ENCODE results near the gene KRTAP3-2.

The KRTAP3-2 gene

DNA sequence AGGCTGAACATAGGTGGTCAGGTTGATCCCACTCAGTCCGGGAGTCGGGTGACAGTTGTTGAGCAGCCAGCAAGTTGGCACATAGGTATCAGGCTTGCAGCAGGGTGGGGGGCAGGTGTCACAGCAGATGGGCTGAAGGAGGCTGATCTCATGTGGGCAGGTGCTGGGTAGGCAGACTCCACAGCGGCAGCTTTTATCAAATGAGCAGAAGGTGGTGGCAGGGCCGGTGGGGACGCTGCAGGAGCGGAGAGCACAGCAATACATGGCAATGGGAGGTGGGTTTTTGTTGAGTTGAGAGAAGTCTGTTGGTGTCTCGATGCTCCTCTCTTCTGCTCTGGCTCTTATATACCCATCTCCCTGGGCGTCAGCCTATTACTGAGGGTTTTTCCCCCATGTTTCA lies 9.1 kb upstream of the KRTAP3-2 start, which contains the start of gene KRTAP3-1:
KRTAP3-1 (minus strand) TSS at position 318 of the 400 bp plus-strand sequence; CDS start at position 264, 54 bp downstream.
- Histone ChIP-seq H3K79me1 (ENCODE audit: low read length) (no peaks in the 10 kb centered on the region), H2BK5ac (ENCODE audit: low read length) (no peak within 1 kb of the TSS), H3K79me2 (ENCODE audit: control insufficient read depth, insufficient read depth, low read length) (no peaks in the 10 kb centered on the region), H3K4me2 (ENCODE audit: low read length) (no peak within 1 kb of the TSS), H3K4me1 (ENCODE audit: control insufficient read depth, low read depth, low read length) (no peaks in the 10 kb centered on the region), H3K27me3 (ENCODE audit: insufficient read depth, low read length, poor library complexity) (no peaks in the 10 kb centered on the region), H3K18ac (ENCODE audit: low read length) (no peak within 1 kb of the TSS), H3K36me3 (ENCODE audit: control insufficient read depth, insufficient read depth, low read length) (no peaks in the 10 kb centered on the region), H2BK15ac (replicated peaks; ENCODE audit: low read depth) (no peak within 1 kb of the TSS), H2BK120ac (ENCODE audit: low read depth, low read length) (no peak within 1 kb of the TSS), H3K4ac (ENCODE audit: low read depth, low read length) (no peak within 1 kb of the TSS), H4K8ac (ENCODE audit: low read depth, low read length) (no peak within 1 kb of the TSS), H3K9ac (ENCODE audit: low read length) (no peak within 1 kb of the TSS), H3K23ac (ENCODE audit: low read length) (no peak within 1 kb of the TSS), H2AK5ac (ENCODE audit: low read length) (no peak within 1 kb of the TSS), H3K56ac (ENCODE audit: low read length) (no peak within 1 kb of the TSS), H4K5ac (ENCODE audit: low read length) (no peak within 1 kb of the TSS), H3K27ac (ENCODE audit: low read depth, low read length) (no peak within 1 kb of the TSS), H3K4me3 (ENCODE audit: low read length) (no peak within 1 kb of the TSS)
- no CpG with 5 or more reads among the region's 8 CpGs for WGBS (ENCODE audit: extremely low coverage, insufficient coverage, low lambda C conversion rate)
- no peak for DNase-seq

DNA sequence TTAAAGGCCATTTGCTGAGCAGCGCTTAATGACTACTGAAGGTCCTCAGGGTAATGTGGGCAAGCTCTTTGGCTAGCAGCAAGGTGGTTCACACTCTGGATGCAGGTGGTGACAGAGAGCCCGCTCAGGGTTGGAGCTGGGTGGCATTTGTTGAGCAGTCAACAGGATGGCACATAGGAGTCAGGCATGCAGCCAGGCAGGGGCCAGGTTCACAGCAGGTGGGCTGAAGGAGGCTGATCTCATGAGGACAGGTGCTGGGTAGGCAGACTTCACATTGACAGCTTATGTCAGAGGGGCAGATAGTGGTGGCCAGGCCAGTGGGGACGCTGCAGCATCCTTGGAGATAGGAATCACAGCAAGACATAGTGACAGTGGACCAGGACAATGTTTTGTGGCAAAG lies 4.7 kb upstream of the KRTAP3-2 start:
- no peak for DNase-seq
- Histone ChIP-seq H3K4me2 (ENCODE audit: low read length) (no peak overlapping the region), H3K27ac (ENCODE audit: low read depth, low read length) (no peak overlapping the region), H2BK15ac (replicated peaks; ENCODE audit: low read depth) (no peak overlapping the region), H3K18ac (ENCODE audit: low read length) (no peak overlapping the region), H2AK5ac (ENCODE audit: low read length) (no peak overlapping the region), H4K8ac (ENCODE audit: low read depth, low read length) (no peak overlapping the region), H3K79me1 (ENCODE audit: low read length) (no peaks in the 10 kb centered on the region), H3K4ac (ENCODE audit: low read depth, low read length) (no peak overlapping the region), H2BK5ac (ENCODE audit: low read length) (no peak overlapping the region), H3K4me1 (ENCODE audit: control insufficient read depth, low read depth, low read length) (no peaks in the 10 kb centered on the region), H4K5ac (ENCODE audit: low read length) (no peak overlapping the region), H3K23ac (ENCODE audit: low read length) (no peak overlapping the region), H3K79me2 (ENCODE audit: control insufficient read depth, insufficient read depth, low read length) (no peaks in the 10 kb centered on the region), H3K27me3 (ENCODE audit: insufficient read depth, low read length, poor library complexity) (no peaks in the 10 kb centered on the region), H3K4me3 (ENCODE audit: low read length) (no peak overlapping the region), H2BK120ac (ENCODE audit: low read depth, low read length) (no peak overlapping the region), H3K36me3 (ENCODE audit: control insufficient read depth, insufficient read depth, low read length) (no peaks in the 10 kb centered on the region), H3K56ac (ENCODE audit: low read length) (no peak overlapping the region), H3K9ac (ENCODE audit: low read length) (no peak overlapping the region)
- WGBS (ENCODE audit: extremely low coverage, insufficient coverage, low lambda C conversion rate) = no CpG with 5 or more reads among the region's 3 CpGs

DNA sequence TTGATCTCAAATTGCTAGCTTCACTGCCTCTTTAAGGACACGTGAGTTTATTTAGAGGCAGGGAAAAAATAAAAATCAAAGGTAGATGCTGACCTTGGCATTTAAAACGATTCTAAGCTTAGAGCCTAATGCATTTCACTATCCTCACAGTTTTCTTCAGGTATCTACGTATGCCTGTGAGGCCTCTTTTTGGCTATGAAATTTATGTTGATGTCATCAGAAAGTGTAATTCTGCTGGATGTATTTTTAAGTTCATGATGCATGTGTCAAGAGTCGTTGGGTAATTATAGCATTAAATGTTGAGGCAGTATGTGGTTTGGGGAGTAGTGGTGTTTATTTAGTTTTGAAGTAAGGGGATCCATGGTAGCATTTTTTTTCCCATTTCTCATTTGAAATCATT lies 4.2 kb upstream of the KRTAP3-2 start:
- Histone ChIP-seq H3K18ac (ENCODE audit: low read length) (no peak overlapping the region), H3K4me2 (ENCODE audit: low read length) (no peak overlapping the region), H2BK15ac (replicated peaks; ENCODE audit: low read depth) (no peak overlapping the region), H2BK120ac (ENCODE audit: low read depth, low read length) (no peak overlapping the region), H3K36me3 (ENCODE audit: control insufficient read depth, insufficient read depth, low read length) (no peaks in the 10 kb centered on the region), H3K27ac (ENCODE audit: low read depth, low read length) (no peak overlapping the region), H4K5ac (ENCODE audit: low read length) (no peak overlapping the region), H2BK5ac (ENCODE audit: low read length) (no peak overlapping the region), H3K56ac (ENCODE audit: low read length) (no peak overlapping the region), H3K27me3 (ENCODE audit: insufficient read depth, low read length, poor library complexity) (no peaks in the 10 kb centered on the region), H3K9ac (ENCODE audit: low read length) (no peak overlapping the region), H3K4me3 (ENCODE audit: low read length) (no peak overlapping the region), H3K79me2 (ENCODE audit: control insufficient read depth, insufficient read depth, low read length) (no peaks in the 10 kb centered on the region), H2AK5ac (ENCODE audit: low read length) (no peak overlapping the region), H3K23ac (ENCODE audit: low read length) (no peak overlapping the region), H3K4ac (ENCODE audit: low read depth, low read length) (no peak overlapping the region), H3K4me1 (ENCODE audit: control insufficient read depth, low read depth, low read length) (no peaks in the 10 kb centered on the region), H4K8ac (ENCODE audit: low read depth, low read length) (no peak overlapping the region), H3K79me1 (ENCODE audit: low read length) (no peaks in the 10 kb centered on the region)
- DNase-seq = no peak
- WGBS (ENCODE audit: extremely low coverage, insufficient coverage, low lambda C conversion rate) = 100% methylated on average over 1 of the region's 4 CpGs

DNA sequence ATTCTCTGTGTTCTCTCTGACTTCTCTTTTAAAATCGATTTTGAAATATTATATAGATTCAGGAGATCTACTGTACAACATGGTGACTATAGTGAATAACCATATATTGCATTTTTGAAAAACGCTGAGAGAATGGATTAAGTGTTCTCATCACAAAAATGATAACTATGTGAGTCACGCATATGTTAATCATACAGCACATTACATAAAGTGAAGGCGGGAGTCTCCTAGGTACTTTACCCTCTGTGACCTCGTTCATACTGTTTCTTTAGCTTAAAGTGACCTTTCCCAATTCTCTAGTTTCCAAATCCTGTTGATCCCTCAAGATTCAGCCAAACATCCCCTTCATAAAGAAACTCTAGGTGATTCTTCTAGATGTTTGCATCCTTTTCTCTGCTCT lies 3.1 kb upstream of the KRTAP3-2 start:
- H3K4ac ChIP-seq (ENCODE audit: low read depth, low read length) = no peak overlapping the region
- no peak overlapping the region for H2BK15ac ChIP-seq (replicated peaks; ENCODE audit: low read depth)
- DNase-seq = no peak
- H2AK5ac ChIP-seq (ENCODE audit: low read length) = no peak overlapping the region
- H3K56ac ChIP-seq (ENCODE audit: low read length) = no peak overlapping the region
- H3K36me3 ChIP-seq (ENCODE audit: control insufficient read depth, insufficient read depth, low read length) = no peaks in the 10 kb centered on the region
- WGBS (ENCODE audit: extremely low coverage, insufficient coverage, low lambda C conversion rate) = no CpG with 5 or more reads among the region's 5 CpGs
- H3K18ac ChIP-seq (ENCODE audit: low read length) = no peak overlapping the region
- no peak overlapping the region for H2BK5ac ChIP-seq (ENCODE audit: low read length)
- H3K27ac ChIP-seq (ENCODE audit: low read depth, low read length) = no peak overlapping the region
- no peak overlapping the region for H3K4me3 ChIP-seq (ENCODE audit: low read length)
- H4K5ac ChIP-seq (ENCODE audit: low read length) = no peak overlapping the region
- H4K8ac ChIP-seq (ENCODE audit: low read depth, low read length) = no peak overlapping the region
- H3K9ac ChIP-seq (ENCODE audit: low read length) = no peak overlapping the region
- no peaks in the 10 kb centered on the region for H3K79me1 ChIP-seq (ENCODE audit: low read length)
- no peaks in the 10 kb centered on the region for H3K27me3 ChIP-seq (ENCODE audit: insufficient read depth, low read length, poor library complexity)
- H3K4me2 ChIP-seq (ENCODE audit: low read length) = no peak overlapping the region
- H3K4me1 ChIP-seq (ENCODE audit: control insufficient read depth, low read depth, low read length) = no peaks in the 10 kb centered on the region
- no peak overlapping the region for H3K23ac ChIP-seq (ENCODE audit: low read length)
- H2BK120ac ChIP-seq (ENCODE audit: low read depth, low read length) = no peak overlapping the region
- no peaks in the 10 kb centered on the region for H3K79me2 ChIP-seq (ENCODE audit: control insufficient read depth, insufficient read depth, low read length)

DNA sequence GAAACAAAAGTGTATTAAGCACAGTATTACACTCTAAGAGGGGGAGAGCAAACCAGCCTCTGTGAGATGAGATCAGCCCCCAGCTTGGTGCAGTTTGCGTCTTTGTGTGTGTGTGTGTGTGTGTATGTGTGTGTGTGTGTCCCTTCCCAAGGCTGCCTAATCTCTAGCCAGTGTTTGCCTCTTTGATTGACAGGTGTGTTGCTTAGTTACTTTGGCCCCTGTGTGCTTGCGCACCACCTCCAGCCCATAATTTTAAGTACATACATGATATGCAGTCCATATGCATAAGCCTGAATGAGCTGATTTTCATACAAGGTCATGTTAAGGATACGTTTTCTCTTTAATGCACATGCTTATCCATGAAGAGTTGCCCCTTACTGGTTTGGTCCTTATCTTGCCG lies 2.1 kb upstream of the KRTAP3-2 start:
- no peak overlapping the region for H3K56ac ChIP-seq (ENCODE audit: low read length)
- no peak overlapping the region for H3K4me2 ChIP-seq (ENCODE audit: low read length)
- no CpG with 5 or more reads among the region's 4 CpGs for WGBS (ENCODE audit: extremely low coverage, insufficient coverage, low lambda C conversion rate)
- no peak overlapping the region for H3K4me3 ChIP-seq (ENCODE audit: low read length)
- DNase-seq = no peak
- H3K23ac ChIP-seq (ENCODE audit: low read length) = no peak overlapping the region
- no peak overlapping the region for H2BK5ac ChIP-seq (ENCODE audit: low read length)
- H3K27ac ChIP-seq (ENCODE audit: low read depth, low read length) = no peak overlapping the region
- H3K27me3 ChIP-seq (ENCODE audit: insufficient read depth, low read length, poor library complexity) = no peaks in the 10 kb centered on the region
- no peak overlapping the region for H3K18ac ChIP-seq (ENCODE audit: low read length)
- H3K79me1 ChIP-seq (ENCODE audit: low read length) = no peaks in the 10 kb centered on the region
- no peak overlapping the region for H3K9ac ChIP-seq (ENCODE audit: low read length)
- no peak overlapping the region for H2AK5ac ChIP-seq (ENCODE audit: low read length)
- no peak overlapping the region for H2BK120ac ChIP-seq (ENCODE audit: low read depth, low read length)
- no peak overlapping the region for H3K4ac ChIP-seq (ENCODE audit: low read depth, low read length)
- H4K5ac ChIP-seq (ENCODE audit: low read length) = no peak overlapping the region
- no peaks in the 10 kb centered on the region for H3K79me2 ChIP-seq (ENCODE audit: control insufficient read depth, insufficient read depth, low read length)
- H3K36me3 ChIP-seq (ENCODE audit: control insufficient read depth, insufficient read depth, low read length) = no peaks in the 10 kb centered on the region
- H2BK15ac ChIP-seq (replicated peaks; ENCODE audit: low read depth) = no peak overlapping the region
- H4K8ac ChIP-seq (ENCODE audit: low read depth, low read length) = no peak overlapping the region
- no peaks in the 10 kb centered on the region for H3K4me1 ChIP-seq (ENCODE audit: control insufficient read depth, low read depth, low read length)

DNA sequence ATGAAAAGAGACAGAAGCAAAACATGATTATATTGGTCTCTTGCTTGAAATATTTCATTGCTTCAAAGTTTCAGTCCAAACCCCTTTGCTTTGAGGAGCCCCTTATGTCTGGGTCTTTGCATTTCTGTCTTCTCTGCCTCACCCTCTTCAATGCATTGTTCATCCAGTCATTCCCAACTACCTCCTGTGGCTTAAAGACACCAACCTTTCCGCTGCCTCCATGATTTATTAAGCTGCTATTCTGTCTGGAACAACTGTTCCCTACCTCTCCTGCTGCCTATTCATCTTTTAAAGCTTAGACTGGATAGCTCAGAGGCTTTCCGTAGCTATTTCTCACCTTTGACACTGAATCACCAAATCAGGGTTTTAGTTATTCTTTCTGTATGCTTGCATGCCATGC lies 2.3 kb downstream of the KRTAP3-2 start:
- Histone ChIP-seq H3K4me2 (ENCODE audit: low read length) (no peak overlapping the region), H2BK120ac (ENCODE audit: low read depth, low read length) (no peak overlapping the region), H2AK5ac (ENCODE audit: low read length) (no peak overlapping the region), H3K4me1 (ENCODE audit: control insufficient read depth, low read depth, low read length) (no peaks in the 10 kb centered on the region), H3K4me3 (ENCODE audit: low read length) (no peak overlapping the region), H3K4ac (ENCODE audit: low read depth, low read length) (no peak overlapping the region), H2BK15ac (replicated peaks; ENCODE audit: low read depth) (no peak overlapping the region), H3K27me3 (ENCODE audit: insufficient read depth, low read length, poor library complexity) (no peaks in the 10 kb centered on the region), H3K56ac (ENCODE audit: low read length) (no peak overlapping the region), H3K27ac (ENCODE audit: low read depth, low read length) (no peak overlapping the region), H3K18ac (ENCODE audit: low read length) (no peak overlapping the region), H2BK5ac (ENCODE audit: low read length) (no peak overlapping the region), H3K36me3 (ENCODE audit: control insufficient read depth, insufficient read depth, low read length) (no peaks in the 10 kb centered on the region), H4K8ac (ENCODE audit: low read depth, low read length) (no peak overlapping the region), H3K9ac (ENCODE audit: low read length) (no peak overlapping the region), H3K79me1 (ENCODE audit: low read length) (no peaks in the 10 kb centered on the region), H4K5ac (ENCODE audit: low read length) (no peak overlapping the region), H3K23ac (ENCODE audit: low read length) (no peak overlapping the region), H3K79me2 (ENCODE audit: control insufficient read depth, insufficient read depth, low read length) (no peaks in the 10 kb centered on the region)
- no peak for DNase-seq
- no CpG with 5 or more reads among the region's 2 CpGs for WGBS (ENCODE audit: extremely low coverage, insufficient coverage, low lambda C conversion rate)

Data from mesendoderm (in vitro differentiated cells).